Measurements from ENCODE around the gene TRPV6. TPM values are rescaled to one million over a fixed set of nuclear protein-coding genes. Genes with fewer than 3 reads are reported as not detected.

Gene TRPV6
- total and polyA plus RNA-seq, 2 donors from 2014 or later, result 4.4 to 5.5 TPM

- no peak for TF ChIP-seq CTCF (IDR thresholded peaks at IDR 0.05; ENCODE audit: borderline replicate concordance, extremely low read depth, insufficient read depth)
- no peaks in the 10 kb centered on the region for H3K36me3 ChIP-seq (ENCODE audit: control insufficient read depth in 2 of 3, insufficient read depth in 3 of 3, low read length in 3 of 3)
- no peaks in the 10 kb centered on the region for H3K9me3 ChIP-seq (ENCODE audit: control insufficient read depth in 2 of 3, insufficient read depth in 1 of 3, low read length in 3 of 3)
- intact Hi-C loops (cut with DNase I), result no loop called here
- no peak overlapping the region for H3K4me3 ChIP-seq (ENCODE audit: low read length in 3 of 3)
- H3K27ac ChIP-seq (ENCODE audit: low read depth in 2 of 2, low read length in 2 of 2), result no peak overlapping the region
- peak in 2 of 5 donors; percentile 7 to 18 for DNase-seq
- FAIRE-seq, result no peak
- no peaks in the 10 kb centered on the region for H3K27me3 ChIP-seq (ENCODE audit: control insufficient read depth, insufficient read depth, low read length)
- no peak overlapping the region for H3K9ac ChIP-seq (ENCODE audit: low read length in 3 of 3)
- no peaks in the 10 kb centered on the region for H3K4me1 ChIP-seq (ENCODE audit: control insufficient read depth in 2 of 3, insufficient read depth in 2 of 3, low read depth in 1 of 3, low read length in 3 of 3)
Measured at GRCh38 chr7:142881586-142882337, 3.8 kb downstream of the TRPV6 start.

- Histone ChIP-seq H3K9ac (ENCODE audit: low read length in 3 of 3) (no peak overlapping the region), H3K4me3 (ENCODE audit: low read length in 3 of 3) (no peak overlapping the region), H3K27me3 (ENCODE audit: control insufficient read depth, insufficient read depth, low read length) (no peaks in the 10 kb centered on the region), H3K4me1 (ENCODE audit: control insufficient read depth in 2 of 3, insufficient read depth in 2 of 3, low read depth in 1 of 3, low read length in 3 of 3) (no peaks in the 10 kb centered on the region), H3K27ac (ENCODE audit: low read depth in 2 of 2, low read length in 2 of 2) (no peak overlapping the region), H3K36me3 (ENCODE audit: control insufficient read depth in 2 of 3, insufficient read depth in 3 of 3, low read length in 3 of 3) (no peaks in the 10 kb centered on the region), H3K9me3 (ENCODE audit: control insufficient read depth in 2 of 3, insufficient read depth in 1 of 3, low read length in 3 of 3) (no peaks in the 10 kb centered on the region)
- peak; percentile 79 for TF ChIP-seq CTCF (IDR thresholded peaks at IDR 0.05; ENCODE audit: borderline replicate concordance, extremely low read depth, insufficient read depth)
- no peak for FAIRE-seq
- intact Hi-C loops (cut with DNase I), result no loop called here
- DNase-seq, result peak in 4 of 5 donors; percentile 41 to 59 (median 51)
Measured at GRCh38 chr7:142880876-142881505, 4.6 kb downstream of the TRPV6 start.

GRCh38 chr7:142879060-142879459 lies 6.5 kb downstream of the TRPV6 start:
- FAIRE-seq, result no peak
- Histone ChIP-seq H3K36me3 (ENCODE audit: control insufficient read depth in 2 of 3, insufficient read depth in 3 of 3, low read length in 3 of 3) (no peaks in the 10 kb centered on the region), H3K9ac (ENCODE audit: low read length in 3 of 3) (no peak overlapping the region), H3K27me3 (ENCODE audit: control insufficient read depth, insufficient read depth, low read length) (no peaks in the 10 kb centered on the region), H3K27ac (ENCODE audit: low read depth in 2 of 2, low read length in 2 of 2) (no peak overlapping the region), H3K9me3 (ENCODE audit: control insufficient read depth in 2 of 3, insufficient read depth in 1 of 3, low read length in 3 of 3) (no peaks in the 10 kb centered on the region), H3K4me1 (ENCODE audit: control insufficient read depth in 2 of 3, insufficient read depth in 2 of 3, low read depth in 1 of 3, low read length in 3 of 3) (no peaks in the 10 kb centered on the region), H3K4me3 (ENCODE audit: low read length in 3 of 3) (no peak overlapping the region)
- intact Hi-C loops (cut with DNase I), result no loop called here
- DNase-seq, result no peak
- no peak for TF ChIP-seq CTCF (IDR thresholded peaks at IDR 0.05; ENCODE audit: borderline replicate concordance, extremely low read depth, insufficient read depth)
